Kidney capillary endothelial cell (primary cell): ENCODE data around the gene GATA2.
A peak's percentile ranks its signal among the peaks of the same experiment; 100 is the strongest.

Source experiments
- DNase-seq: peaks from one replicate; pipeline ENCODE4 v3.0.0-alpha.2; 2018; ENCODE audit warnings: low spot score

The GATA2 gene

DNA sequence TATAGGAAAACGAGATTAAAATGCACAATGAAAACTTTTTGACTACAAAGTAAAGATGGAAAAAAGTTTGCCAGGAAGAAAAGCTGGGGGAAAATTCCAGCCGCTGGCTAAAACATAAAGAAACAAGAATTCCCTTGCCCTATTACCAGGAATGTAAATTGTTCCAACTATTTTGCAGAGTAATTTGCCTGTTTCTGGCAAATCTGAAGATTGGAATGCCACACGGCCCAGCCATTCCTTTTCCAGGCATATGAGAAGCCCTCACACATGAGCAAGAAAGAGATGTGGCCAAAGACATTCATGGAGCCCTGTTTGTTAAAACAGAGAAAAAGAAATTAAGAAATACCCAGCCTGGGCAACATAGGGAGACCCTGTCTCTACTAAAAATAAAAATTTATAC is 8.4 kb upstream of the GATA2 start:
- no peak for DNase-seq

- no peak for DNase-seq
These were observed 7.6 kb upstream of the GATA2 start for GRCh38 chr3:128500556-128500955.

DNA sequence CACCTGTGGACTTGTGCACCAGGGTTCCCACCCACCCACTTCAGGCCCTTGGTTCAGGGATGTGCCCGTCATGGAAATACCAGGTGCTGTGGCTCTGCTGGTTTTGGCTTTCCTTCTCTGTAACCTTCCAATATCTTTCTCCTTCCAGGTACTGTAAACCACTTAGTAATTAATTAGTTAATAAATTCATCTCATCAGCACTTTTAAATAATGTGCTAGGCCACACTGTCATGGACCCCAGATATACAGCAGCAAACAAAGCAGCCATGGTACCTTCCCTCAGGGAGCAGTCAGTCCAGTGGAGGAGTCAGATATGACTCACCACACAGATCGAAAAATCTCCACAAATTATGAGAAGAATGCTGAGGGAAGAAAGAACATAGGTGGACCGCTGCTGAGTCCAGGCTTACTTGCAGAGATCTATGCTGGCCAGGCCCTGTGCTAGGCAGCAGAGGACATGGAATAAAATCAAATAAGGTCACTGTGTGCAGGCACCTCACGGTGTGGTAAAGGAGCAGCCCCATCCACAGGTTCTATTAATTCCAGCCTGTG is 6.8 kb upstream of the GATA2 start:
- no peak for DNase-seq

DNA sequence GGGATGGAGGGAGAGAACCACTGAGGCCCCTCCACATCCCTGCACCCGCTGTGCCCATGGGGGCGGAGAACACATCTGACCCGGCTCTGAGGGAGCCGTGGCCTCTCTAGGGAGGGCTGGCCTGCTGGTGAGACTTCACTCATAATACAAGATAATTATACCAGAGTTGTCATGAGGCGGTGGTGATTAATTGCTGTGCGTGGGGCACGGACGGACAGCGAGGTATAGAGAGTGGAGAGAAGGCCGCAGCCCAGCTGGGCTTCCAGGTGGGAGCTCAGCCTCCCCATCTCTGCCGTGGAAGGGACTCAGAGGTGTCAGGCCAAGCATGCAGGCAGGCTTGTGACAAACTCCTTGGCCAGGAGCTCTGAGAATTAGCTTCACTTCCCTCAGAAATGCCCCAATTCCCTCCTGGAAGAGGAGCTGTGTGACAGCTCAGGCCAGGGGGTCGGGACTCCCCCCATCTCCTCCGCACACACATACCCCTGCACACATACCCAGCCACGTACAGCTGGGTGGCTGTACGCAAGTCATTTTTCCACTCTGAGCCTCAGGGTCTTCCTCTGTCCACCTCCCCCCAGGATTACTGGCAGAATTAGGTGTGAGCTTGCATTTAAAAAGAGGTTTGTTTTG is 6.0 kb upstream of the GATA2 start:
- DNase-seq, result no peak

DNA sequence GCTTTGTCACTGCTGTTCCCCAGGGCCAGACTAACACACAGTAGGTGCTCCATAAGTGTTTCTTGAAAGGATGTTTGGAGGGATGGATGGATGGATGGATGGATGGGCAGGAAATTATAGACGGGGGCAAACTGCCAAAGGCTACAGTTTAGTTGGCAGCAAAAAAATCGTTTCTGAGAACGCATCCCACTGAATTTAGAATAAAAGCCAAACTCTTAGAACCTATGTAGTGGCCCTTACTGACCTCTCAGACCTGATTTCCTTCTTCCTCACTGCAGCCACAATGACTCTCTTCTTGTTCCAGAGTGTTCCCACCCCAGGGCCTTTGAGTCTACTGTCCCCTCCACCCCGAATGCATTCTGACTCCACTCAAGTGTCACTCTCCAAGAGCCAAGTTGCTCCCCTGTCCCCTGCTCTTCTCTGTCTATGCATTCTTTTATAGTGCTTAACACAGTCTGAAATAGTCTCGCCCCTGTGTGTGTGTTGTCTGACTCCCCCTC is 5.2 kb upstream of the GATA2 start:
- DNase-seq, result no peak

- peak; percentile 58 for DNase-seq
These were observed 4.5 kb upstream of the GATA2 start for GRCh38 chr3:128497305-128498126.

DNA sequence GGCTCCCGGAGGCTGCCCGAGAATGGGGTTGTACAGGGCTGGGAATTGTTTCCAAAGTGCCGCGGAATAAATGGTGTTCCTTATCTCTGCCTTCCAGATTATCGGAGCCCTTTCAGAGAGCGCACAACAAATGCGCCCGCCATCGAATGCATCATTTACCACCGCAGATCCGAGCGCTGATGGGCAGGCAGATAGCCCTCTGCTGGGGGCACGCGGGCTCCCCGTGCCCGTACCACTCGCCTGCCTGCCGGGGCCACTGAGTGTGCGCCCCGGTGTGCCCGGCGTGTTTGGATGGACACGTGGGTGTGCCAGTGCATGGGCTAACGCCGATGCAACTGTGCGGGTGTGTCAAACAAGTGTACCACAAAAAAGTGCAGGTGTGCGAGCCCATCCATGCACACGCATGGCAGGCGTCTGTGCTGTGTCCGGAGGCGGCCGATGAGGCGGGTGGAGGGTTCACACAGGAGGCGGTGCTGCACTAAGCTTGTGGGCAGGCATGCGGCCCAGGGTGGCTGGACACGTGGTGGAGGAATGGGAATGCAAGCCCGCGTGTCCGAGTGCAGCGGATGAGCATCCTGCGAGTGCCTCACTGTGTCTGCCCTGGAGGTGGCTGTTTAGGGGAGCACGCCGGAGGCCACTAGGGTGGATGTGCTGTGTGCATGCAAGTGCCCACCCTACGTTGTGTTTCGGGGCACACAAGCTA is 3.8 kb upstream of the GATA2 start:
- DNase-seq, result no peak

DNA sequence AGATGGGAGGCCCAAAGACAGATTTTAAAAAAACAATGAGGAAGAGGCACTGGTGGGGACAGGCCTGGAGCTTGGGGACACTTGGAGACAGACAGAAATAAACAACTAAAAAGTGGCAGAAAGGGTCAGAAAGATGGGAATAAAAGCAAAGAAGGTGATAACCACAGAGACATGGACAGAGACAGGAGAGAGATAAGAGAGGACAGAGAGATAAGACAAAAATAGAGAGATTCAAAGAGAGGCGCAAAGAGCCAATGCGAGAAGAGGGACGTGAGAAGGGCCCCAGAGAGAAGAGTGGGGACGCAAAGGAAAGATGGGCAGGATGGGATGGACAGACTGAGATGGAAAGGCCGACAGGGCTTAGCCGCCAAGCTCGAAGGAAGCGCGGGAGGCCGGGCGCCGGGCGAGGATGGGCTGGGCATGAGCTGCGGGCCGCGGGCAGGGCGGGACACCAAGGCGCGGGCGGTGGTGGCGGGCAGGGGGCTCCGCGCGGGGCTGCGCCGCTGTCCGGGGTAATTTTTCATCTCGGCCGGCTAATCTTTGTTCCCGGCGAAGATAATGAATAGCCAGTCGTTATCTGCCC is 3.1 kb upstream of the GATA2 start:
- DNase-seq, result no peak

DNA sequence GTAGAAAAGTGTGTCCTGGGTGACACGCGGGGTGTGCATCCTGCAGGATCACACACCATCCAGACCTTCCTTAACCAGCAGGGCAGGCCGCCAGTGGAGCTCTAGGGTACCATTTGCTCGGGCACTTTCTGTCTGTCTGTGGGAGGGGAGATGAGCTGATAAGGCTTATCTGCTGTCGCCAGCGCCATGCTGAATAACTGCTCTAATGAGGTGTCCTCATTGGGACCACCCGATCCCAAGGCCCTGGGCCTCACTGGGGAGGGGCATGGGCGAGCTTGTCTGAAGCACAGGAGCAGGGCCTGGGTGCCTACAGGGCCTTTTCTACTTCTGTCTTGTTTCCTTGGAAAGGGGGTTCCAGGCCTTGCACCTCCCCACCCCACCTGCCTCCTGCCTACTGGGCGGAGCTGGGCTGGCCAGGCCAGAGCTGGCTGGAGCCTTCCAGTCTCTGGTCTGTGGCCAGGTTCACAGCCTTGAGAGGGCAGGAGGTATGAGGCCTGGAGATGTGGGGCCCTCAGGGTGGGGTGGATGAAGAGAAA is 2.5 kb upstream of the GATA2 start:
- DNase-seq, result no peak

DNA sequence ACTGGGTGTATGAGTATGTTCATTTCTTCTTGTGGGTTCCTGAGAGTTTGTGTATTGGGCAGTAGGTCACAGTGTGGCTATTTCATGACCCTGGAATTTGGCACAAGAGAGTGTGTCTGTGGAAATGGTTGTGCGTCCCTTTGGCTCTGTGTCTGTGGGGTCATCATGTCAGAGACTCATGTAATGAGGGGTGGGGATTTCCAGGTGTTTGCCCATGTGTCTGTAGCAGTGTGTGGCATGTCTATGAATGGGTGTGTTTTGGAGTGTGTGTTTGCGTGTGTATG is 1.3 kb upstream of the GATA2 start:
- no peak for DNase-seq

DNA sequence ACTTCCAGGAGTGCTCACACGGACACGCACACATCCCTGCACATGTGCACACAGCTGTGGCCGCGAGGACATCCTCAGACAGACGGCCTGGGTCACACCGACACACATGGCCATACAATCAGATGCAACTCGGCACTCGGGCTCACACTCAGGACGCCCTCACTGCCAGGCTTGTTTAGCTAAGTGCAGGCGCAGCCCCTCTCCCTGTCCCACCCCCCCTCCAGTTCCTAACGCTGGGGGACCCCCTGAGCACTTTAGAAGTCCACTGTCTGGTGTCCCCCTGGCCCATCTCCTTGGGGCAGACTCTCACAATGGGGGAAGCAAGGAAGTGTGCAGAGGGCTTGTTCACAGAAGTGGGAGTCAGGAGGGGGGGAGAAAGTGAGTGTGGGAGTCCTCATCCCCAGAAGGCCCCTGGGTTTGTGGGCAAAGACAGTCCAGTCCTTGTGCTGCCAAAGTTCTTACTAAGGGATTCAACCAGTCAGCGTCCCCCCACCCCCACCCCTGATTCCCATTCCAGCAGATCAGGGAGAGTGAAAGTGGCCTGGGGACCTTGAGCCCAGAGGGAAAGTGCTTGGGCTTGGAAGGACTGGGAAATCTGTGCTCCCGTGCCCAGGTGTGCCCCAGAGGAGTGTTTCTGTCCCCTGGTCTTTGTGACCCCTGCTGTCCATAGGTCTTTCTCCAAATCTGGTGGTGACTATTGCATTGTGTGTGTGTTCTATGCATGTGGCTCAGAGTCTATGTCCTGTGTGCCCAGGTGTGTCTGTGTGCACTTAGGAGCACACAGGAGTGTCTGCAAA is 767 bp upstream of the GATA2 start:
- no peak for DNase-seq

GRCh38 chr3:128491941-128492670 is 895 bp downstream of the GATA2 start:
- no peak for DNase-seq

- DNase-seq, result no peak
These were observed 1.4 kb downstream of the GATA2 start for GRCh38 chr3:128491691-128491940.

- no peak for DNase-seq
These were observed 1.9 kb downstream of the GATA2 start for GRCh38 chr3:128490915-128491690.

DNA sequence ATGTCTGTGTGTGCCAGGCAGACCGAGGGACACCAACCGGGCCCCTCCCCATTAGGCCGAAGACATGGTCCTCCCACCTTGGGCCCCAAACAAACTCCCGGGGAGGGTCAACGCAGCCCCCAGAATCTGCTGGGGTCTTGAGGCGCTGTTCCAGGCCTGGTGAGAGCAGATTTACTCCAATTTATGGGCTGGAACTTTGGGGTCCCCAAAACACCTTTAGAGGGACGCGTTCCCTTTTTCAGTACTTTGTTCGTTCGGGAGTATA is 2.4 kb downstream of the GATA2 start:
- DNase-seq, result no peak

- DNase-seq, result peak; percentile 38
These were observed 2.9 kb downstream of the GATA2 start for GRCh38 chr3:128489927-128490649.

GRCh38 chr3:128489674-128489926 is 3.4 kb downstream of the GATA2 start:
- DNase-seq, result no peak

DNA sequence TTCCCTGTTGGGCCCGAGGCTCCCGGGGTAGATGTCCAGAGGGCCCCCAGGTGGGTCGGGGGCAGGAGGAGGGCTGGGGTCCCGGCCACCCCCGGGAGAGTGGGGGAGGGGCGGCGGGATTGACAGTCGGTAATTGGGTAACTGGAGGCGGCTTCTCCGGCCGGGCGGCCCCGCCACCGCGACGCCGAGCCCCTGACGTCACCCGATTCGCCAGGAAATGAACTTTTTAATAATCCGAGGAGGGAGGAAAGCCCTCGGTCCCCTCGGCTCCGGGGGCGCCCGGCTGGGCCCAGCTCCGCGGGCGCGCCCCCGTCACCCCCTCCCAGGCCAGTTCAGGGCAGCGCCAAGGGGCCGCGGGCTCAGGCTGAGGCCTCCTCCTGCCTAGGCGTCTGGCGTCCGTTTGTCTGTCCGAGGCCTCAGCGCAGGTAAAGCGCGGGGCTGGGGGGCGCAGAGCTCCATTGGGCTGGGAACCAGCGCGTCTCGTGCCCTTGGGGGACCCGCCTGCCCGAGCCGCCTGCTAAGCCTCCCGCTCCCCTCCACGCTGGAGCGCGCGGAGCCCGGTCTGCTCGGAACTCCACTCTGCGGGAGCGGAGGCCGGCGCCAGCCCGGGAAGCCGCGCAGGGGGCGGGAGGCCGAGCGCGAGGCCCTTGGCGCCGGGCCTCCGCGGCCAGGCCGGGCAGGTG is 3.9 kb downstream of the GATA2 start:
- DNase-seq, result peak; percentile 74

DNA sequence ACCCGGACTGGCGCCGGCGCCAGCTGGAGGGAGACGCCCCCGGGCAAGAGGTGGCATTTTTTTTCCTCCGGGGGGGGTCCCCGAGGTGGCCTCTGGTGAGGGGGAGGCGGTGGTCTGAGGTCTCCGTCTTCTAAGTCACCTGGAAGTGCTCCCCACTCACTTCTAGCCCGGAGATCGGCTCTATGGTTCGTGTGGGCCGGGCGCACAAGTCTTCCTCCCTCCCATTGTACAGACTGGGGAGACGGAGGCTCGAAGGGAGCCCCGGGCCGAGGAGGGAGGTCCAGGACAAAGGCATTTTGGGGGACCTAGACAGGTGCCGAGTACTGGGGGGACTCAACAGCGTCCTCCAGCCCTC is 4.4 kb downstream of the GATA2 start:
- DNase-seq, result no peak
